ENCODE data around the gene TRPC4AP.

TRPC4AP gene

GRCh38 chr20:34983089-34983820, 109.4 kb downstream of the TRPC4AP start:
- no peak for DNase-seq

- DNase-seq: no peak
Measured at GRCh38 chr20:34982270-34983088, 110.1 kb downstream of the TRPC4AP start.

- no peak for DNase-seq
Measured at GRCh38 chr20:34980543-34981233, 111.9 kb downstream of the TRPC4AP start.

GRCh38 chr20:34979366-34980153, 113.0 kb downstream of the TRPC4AP start:
- no peak for DNase-seq

GRCh38 chr20:34978092-34978744, 114.4 kb downstream of the TRPC4AP start:
- no peak for DNase-seq

- DNase-seq: no peak
Measured at GRCh38 chr20:34977365-34978091, 115.1 kb downstream of the TRPC4AP start.

- DNase-seq: no peak
Measured at GRCh38 chr20:34976286-34976685, 116.3 kb downstream of the TRPC4AP start.

GRCh38 chr20:34974246-34974645, 118.4 kb downstream of the TRPC4AP start:
- DNase-seq: no peak

- no peak for DNase-seq
Measured at GRCh38 chr20:34971561-34972235, 120.9 kb downstream of the TRPC4AP start.

- DNase-seq: no peak
Measured at GRCh38 chr20:34970846-34971560, 121.6 kb downstream of the TRPC4AP start.

- DNase-seq: no peak
Measured at GRCh38 chr20:34970193-34970840, 122.3 kb downstream of the TRPC4AP start.

GRCh38 chr20:34968042-34968775, 124.4 kb downstream of the TRPC4AP start:
- DNase-seq: no peak

GRCh38 chr20:34967421-34967820, 125.2 kb downstream of the TRPC4AP start:
- DNase-seq: no peak

GRCh38 chr20:34965051-34965450, 127.6 kb downstream of the TRPC4AP start:
- DNase-seq: no peak

- no peak for DNase-seq
Measured at GRCh38 chr20:34964486-34964885, 128.1 kb downstream of the TRPC4AP start.

GRCh38 chr20:34956751-34957472, 135.7 kb downstream of the TRPC4AP start:
- DNase-seq: no peak

- no peak for DNase-seq
Measured at GRCh38 chr20:34956041-34956458, 136.6 kb downstream of the TRPC4AP start.

All from NCI-H1417 treated with DMSO at 0.1 percent for 48 hours (cell line).